ENCODE data around the gene BIRC7.
A peak's percentile ranks its signal among the peaks of the same experiment; 100 is the strongest.

Gene BIRC7

GRCh38 chr20:63233924-63234323, 1.8 kb upstream of the BIRC7 start:
- no peak overlapping the region for H3K4me3 ChIP-seq (ENCODE audit: low read depth, low read length)
- TF ChIP-seq CTCF (conservative IDR thresholded peaks at IDR 0.05; ENCODE audit: low read depth, low read length), result no peak
- no peak for DNase-seq (ENCODE audit: low read depth)

- peak; percentile 62 for TF ChIP-seq CTCF (conservative IDR thresholded peaks at IDR 0.05; ENCODE audit: low read depth, low read length)
- H3K4me3 ChIP-seq (ENCODE audit: low read depth, low read length), result no peak overlapping the region
- DNase-seq (ENCODE audit: low read depth), result no peak
These were observed 859 bp upstream of the BIRC7 start for GRCh38 chr20:63234693-63235398.

DNA sequence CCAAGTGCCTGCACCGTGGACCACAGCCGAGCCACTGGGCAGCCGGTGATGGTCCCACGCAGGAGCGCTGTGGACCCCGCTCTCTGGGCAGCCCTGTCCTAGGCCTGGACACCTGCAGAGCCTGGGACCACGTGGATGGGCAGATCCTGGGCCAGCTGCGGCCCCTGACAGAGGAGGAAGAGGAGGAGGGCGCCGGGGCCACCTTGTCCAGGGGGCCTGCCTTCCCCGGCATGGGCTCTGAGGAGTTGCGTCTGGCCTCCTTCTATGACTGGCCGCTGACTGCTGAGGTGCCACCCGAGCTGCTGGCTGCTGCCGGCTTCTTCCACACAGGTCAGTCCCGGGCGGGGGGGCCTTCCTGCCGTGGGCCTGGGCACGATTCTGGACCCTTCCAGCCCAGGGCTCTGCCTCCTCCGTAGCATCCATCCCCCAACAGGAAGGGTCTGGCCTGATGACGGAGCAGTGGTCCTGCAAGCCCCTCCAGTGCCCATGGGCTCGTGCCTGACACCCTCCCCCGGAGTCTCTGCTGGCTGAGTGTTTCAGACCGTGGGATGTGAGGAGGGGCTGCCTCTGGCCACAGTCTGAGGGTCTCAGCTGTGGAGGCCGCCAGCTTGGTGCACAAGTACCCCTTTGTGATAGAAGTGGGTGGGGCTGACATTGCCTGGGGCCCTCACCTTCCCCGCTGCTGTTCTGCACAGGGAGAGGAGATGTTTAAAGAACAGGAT, 572 bp downstream of the BIRC7 start:
- H3K4me3 ChIP-seq (ENCODE audit: low read depth, low read length), result no peak overlapping the region
- TF ChIP-seq CTCF (conservative IDR thresholded peaks at IDR 0.05; ENCODE audit: low read depth, low read length), result no peak
- DNase-seq (ENCODE audit: low read depth), result no peak

DNA sequence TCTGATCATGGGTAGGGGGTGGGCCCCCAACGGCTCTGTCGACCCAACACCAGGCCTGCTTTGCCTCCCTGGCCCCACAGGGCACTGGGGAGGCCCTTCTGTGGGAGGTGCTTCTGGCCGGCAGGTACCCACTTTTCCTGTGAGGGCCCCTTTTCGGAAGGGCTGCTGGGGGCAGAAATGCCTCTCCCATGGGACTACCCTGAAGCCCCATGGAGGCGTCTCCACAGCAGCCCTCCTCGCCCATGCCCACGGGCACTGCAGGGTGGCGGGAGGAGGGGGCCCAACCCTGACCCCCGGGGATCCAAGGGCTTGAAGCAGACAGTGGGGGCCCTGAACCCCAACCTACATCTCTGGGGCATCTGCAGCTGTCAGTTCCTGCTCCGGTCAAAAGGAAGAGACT, 2.3 kb downstream of the BIRC7 start:
- H3K4me3 ChIP-seq (ENCODE audit: low read depth, low read length), result no peak overlapping the region
- TF ChIP-seq CTCF (conservative IDR thresholded peaks at IDR 0.05; ENCODE audit: low read depth, low read length), result no peak
- no peak for DNase-seq (ENCODE audit: low read depth)

GRCh38 chr20:63238514-63239125, 2.9 kb downstream of the BIRC7 start:
- no peak for TF ChIP-seq CTCF (conservative IDR thresholded peaks at IDR 0.05; ENCODE audit: low read depth, low read length)
- H3K4me3 ChIP-seq (ENCODE audit: low read depth, low read length), result no peak overlapping the region
- DNase-seq (ENCODE audit: low read depth), result no peak

GRCh38 chr20:63239431-63239830, 3.7 kb downstream of the BIRC7 start:
- no peak overlapping the region for H3K4me3 ChIP-seq (ENCODE audit: low read depth, low read length)
- no peak for DNase-seq (ENCODE audit: low read depth)
- no peak for TF ChIP-seq CTCF (conservative IDR thresholded peaks at IDR 0.05; ENCODE audit: low read depth, low read length)

All from choroid plexus epithelial cell (primary cell).